Measurements from ENCODE around the gene ROM1. TPM values are rescaled to one million over a fixed set of nuclear protein-coding genes. Genes with fewer than 3 reads are reported as not detected.

Gene ROM1
- total and polyA plus RNA-seq, 4 donors: 3.5 to 17.9 (median 9.4) TPM

DNA sequence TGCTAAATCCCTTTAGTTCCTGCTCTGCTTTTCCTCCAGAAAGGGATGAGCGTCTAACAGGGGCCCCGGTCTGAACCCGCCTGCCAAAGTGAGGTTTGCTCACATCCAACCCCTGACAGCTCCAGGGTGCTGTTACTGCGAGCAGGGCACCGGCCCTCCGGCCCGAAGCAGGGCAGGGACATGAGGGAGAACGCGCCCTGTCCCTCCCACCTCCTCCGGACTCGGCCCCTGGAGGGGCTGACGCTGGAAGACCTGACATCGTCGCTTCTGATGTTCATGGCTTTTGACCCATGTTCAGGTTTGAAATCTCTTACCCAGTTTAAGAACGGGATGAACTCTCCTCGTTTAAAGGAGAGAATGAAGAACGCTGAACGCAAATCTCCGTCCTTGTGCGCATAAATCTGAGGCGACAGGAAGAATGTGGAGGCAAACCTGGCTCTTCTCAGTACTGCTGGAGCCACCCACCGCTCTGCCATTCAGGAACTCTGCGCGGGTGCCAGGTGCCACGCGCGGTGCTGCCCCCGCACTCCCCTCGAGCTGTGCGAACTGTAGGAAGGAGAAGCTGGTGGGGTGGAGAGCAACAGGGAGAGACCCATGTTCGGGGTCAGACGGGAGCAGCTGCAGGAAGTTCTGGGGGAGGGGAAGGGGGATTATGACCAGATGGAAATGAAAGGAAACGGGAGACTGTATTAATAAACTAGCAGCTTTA, 38.5 kb upstream of the ROM1 start:
- peaks cover 0 to 24% (median 15%) of the 10 kb centered on the region in 5 donors for H3K4me1 ChIP-seq (ENCODE audit: control insufficient read depth in 5 of 5, insufficient read depth in 5 of 5, low read length in 5 of 5)
- WGBS, 2 donors: 0 to 1% methylated on average over 33 of the region's 33 CpGs
- H3K9ac ChIP-seq (ENCODE audit: insufficient read depth in 1 of 2, low read length in 2 of 2): peak overlapping the region; percentile 9 to 81
- DNase-seq (peak; percentile 32 to 67 (median 57)), ATAC-seq (ENCODE audit: insufficient read depth, low FRiP score) (peak; percentile 2)
- H3K9me3 ChIP-seq (ENCODE audit: control insufficient read depth in 4 of 4, insufficient read depth in 3 of 4, low read length in 3 of 4): no peaks in the 10 kb centered on the region
- H3K27me3 ChIP-seq (ENCODE audit: control insufficient read depth in 3 of 3, insufficient read depth in 3 of 3, low read length in 2 of 3): no peaks in the 10 kb centered on the region
- TF ChIP-seq, protein P1, sequence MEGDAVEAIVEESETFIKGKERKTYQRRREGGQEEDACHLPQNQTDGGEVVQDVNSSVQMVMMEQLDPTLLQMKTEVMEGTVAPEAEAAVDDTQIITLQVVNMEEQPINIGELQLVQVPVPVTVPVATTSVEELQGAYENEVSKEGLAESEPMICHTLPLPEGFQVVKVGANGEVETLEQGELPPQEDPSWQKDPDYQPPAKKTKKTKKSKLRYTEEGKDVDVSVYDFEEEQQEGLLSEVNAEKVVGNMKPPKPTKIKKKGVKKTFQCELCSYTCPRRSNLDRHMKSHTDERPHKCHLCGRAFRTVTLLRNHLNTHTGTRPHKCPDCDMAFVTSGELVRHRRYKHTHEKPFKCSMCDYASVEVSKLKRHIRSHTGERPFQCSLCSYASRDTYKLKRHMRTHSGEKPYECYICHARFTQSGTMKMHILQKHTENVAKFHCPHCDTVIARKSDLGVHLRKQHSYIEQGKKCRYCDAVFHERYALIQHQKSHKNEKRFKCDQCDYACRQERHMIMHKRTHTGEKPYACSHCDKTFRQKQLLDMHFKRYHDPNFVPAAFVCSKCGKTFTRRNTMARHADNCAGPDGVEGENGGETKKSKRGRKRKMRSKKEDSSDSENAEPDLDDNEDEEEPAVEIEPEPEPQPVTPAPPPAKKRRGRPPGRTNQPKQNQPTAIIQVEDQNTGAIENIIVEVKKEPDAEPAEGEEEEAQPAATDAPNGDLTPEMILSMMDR (IDR thresholded peaks at IDR 0.05; ENCODE audit: control extremely low read depth, extremely low read depth): no peak
- H3K27ac ChIP-seq (ENCODE audit: low read depth in 1 of 2, low read length in 1 of 2): peak overlapping the region; percentile 91 to 92
- peak overlapping the region; percentile 33 for H3K4me3 ChIP-seq
- H3K36me3 ChIP-seq (ENCODE audit: control insufficient read depth in 4 of 4, insufficient read depth in 4 of 4, low read length in 4 of 4): peaks cover 5 to 38% (median 28%) of the 10 kb centered on the region in 4 donors

DNA sequence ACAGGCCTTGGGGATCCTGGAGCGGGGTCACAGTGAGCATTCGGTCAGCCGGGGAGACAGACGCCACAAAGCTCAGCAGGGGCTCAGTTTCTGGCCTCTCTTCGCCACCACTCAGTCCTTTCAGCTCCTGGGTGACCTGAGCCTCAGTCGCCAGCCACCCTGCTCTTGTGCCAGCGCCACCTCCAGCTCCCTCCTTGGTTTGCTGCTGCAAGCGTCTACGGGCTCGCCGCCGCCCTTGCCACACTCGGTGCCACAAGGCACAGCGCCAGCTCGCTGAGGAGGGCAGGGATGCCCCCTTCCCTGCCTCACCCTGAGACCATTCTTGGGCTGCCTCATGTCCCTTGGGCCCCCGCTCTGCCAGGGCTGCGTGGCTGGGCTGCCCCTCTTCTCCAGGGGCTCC, 37.9 kb upstream of the ROM1 start:
- ATAC-seq (ENCODE audit: insufficient read depth, low FRiP score): no peak
- Histone ChIP-seq H3K9me3 (ENCODE audit: control insufficient read depth in 4 of 4, insufficient read depth in 3 of 4, low read length in 3 of 4) (no peaks in the 10 kb centered on the region), H3K9ac (ENCODE audit: insufficient read depth in 1 of 2, low read length in 2 of 2) (peak overlapping the region in 1 of 2 donors; percentile 81), H3K4me1 (ENCODE audit: control insufficient read depth in 5 of 5, insufficient read depth in 5 of 5, low read length in 5 of 5) (peaks cover 0 to 24% (median 15%) of the 10 kb centered on the region in 5 donors), H3K27me3 (ENCODE audit: control insufficient read depth in 3 of 3, insufficient read depth in 3 of 3, low read length in 2 of 3) (no peaks in the 10 kb centered on the region), H3K27ac (ENCODE audit: low read depth in 1 of 2, low read length in 1 of 2) (peak overlapping the region; percentile 91 to 92), H3K4me3 (no peak overlapping the region), H3K36me3 (ENCODE audit: control insufficient read depth in 4 of 4, insufficient read depth in 4 of 4, low read length in 4 of 4) (peaks cover 2 to 34% (median 26%) of the 10 kb centered on the region in 4 donors)
- WGBS, 2 donors: 52 to 60% methylated on average over 16 to 17 of the region's 17 CpGs
- TF ChIP-seq, protein P1 (IDR thresholded peaks at IDR 0.05; ENCODE audit: control extremely low read depth, extremely low read depth): no peak
- DNase-seq: no peak

DNA sequence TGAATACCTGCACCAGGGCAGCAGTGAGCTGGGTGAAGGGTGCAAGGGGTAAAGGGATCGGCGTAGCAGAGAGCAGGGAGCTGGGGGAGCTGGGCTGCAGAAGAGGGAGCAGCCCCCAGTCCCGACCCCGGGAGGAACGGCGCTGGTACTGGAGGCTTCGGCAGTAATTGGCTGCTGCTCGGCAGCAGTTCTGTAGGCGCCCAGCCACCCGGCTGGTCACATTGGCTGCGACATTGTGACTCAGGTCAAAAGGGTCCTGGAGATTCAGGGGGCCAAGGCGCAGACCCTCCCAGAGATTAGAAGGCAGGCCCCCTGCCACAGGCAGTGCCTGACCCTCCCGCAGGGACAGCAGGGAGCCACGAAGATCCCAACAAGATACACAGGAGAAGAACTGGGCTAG, 37.2 kb upstream of the ROM1 start:
- no peak for ATAC-seq (ENCODE audit: insufficient read depth, low FRiP score)
- H3K27ac ChIP-seq (ENCODE audit: low read depth in 1 of 2, low read length in 1 of 2): peak overlapping the region; percentile 13 to 91
- H3K9me3 ChIP-seq (ENCODE audit: control insufficient read depth in 4 of 4, insufficient read depth in 3 of 4, low read length in 3 of 4): no peaks in the 10 kb centered on the region
- H3K9ac ChIP-seq (ENCODE audit: insufficient read depth in 1 of 2, low read length in 2 of 2): no peak overlapping the region
- 84 to 89% methylated on average over 14 of the region's 14 CpGs for WGBS, 2 donors
- peaks cover 0 to 24% (median 15%) of the 10 kb centered on the region in 5 donors for H3K4me1 ChIP-seq (ENCODE audit: control insufficient read depth in 5 of 5, insufficient read depth in 5 of 5, low read length in 5 of 5)
- H3K36me3 ChIP-seq (ENCODE audit: control insufficient read depth in 4 of 4, insufficient read depth in 4 of 4, low read length in 4 of 4): peaks cover 2 to 28% (median 24%) of the 10 kb centered on the region in 4 donors
- H3K27me3 ChIP-seq (ENCODE audit: control insufficient read depth in 3 of 3, insufficient read depth in 3 of 3, low read length in 2 of 3): no peaks in the 10 kb centered on the region
- TF ChIP-seq, protein P1 (IDR thresholded peaks at IDR 0.05; ENCODE audit: control extremely low read depth, extremely low read depth): no peak
- no peak for DNase-seq
- no peak overlapping the region for H3K4me3 ChIP-seq
